PC-3 (cell line): ENCODE results near the gene WRNIP1.

Source experiments
- CTCF ChIP-seq: fragments of 300-600 bp; sonication (generic); conservative IDR thresholded peaks from 2 replicates; pipeline ENCODE4 v1.5.1; 2017; ENCODE audit warnings: antibody characterized with exemption, low read depth, mild to moderate bottlenecking, low read length
- EZH2 ChIP-seq: fragments of 300-600 bp; sonication (generic); IDR thresholded peaks from one replicate; pipeline ENCODE4 v1.6.1; 2017; ENCODE audit warnings: antibody characterized with exemption, mild to moderate bottlenecking, low read length; ENCODE audit not compliant: unreplicated experiment

DNA sequence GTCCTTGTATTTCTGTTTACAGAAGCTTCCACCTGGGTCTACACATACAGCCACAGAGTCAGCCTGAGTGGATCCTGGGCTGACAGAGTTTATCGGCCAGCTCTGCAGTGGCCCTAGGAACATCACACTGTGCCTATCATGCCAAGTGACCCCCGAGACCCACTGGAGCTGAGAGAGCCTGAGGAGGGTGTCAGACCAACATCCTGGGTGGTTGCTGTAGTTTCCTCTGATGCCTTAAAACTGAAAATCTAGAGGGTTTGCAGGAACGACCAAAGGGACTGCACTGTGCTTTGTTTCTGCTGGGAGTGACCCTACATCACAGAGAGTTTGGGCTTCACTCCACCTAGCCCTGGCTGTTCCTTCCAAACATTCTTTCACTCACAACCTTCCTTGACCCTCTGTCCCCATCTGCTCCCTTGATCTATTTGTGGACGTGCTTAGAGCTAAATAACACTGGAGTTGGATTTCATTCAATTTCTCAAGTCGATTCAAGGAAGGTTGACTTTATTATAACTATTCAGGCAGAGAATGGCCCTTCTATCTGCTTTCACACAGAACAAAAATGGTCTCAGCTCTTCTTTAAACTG, 32.6 kb upstream of the WRNIP1 start:
- no peak for TF ChIP-seq CTCF
- TF ChIP-seq EZH2, result no peak
